Liver (tissue), 9 donors: ENCODE data around the gene PPM1B. TPM values are rescaled to one million over a fixed set of nuclear protein-coding genes. Genes with fewer than 3 reads are reported as not detected.

Experiments used
- DNase-seq: peaks from one replicate; pipeline ENCODE4 v3.0.0-alpha.2; 2017; ENCODE audit warnings: low spot score
- H3K27ac ChIP-seq, 2 donors: one replicate each; pipeline ENCODE4 v1.7.0; 2013; ENCODE audit warnings: inconsistent platforms in 2 of 2, low read length in 2 of 2, control low read depth in 1 of 2, low read depth in 1 of 2, mild to moderate bottlenecking in 1 of 2
- H3K27me3 ChIP-seq, 4 donors: one replicate each; pipeline versions ENCODE4 v1.6.1 to v1.7.0; 2013; ENCODE audit warnings: low read length in 3 of 4, inconsistent platforms in 1 of 4, mild to moderate bottlenecking in 1 of 4, moderate library complexity in 1 of 4; ENCODE audit not compliant: control insufficient read depth in 4 of 4, insufficient read depth in 4 of 4
- H3K36me3 ChIP-seq, 4 donors: one replicate each; pipeline versions ENCODE4 v1.6.1 to v1.7.0; 2013; ENCODE audit warnings: low read length in 3 of 4, mild to moderate bottlenecking in 3 of 4, low read depth in 1 of 4, moderate library complexity in 1 of 4; ENCODE audit not compliant: control insufficient read depth in 4 of 4, insufficient read depth in 3 of 4
- H3K4me1 ChIP-seq, 4 donors: one replicate each; pipeline versions ENCODE4 v1.6.1 to v1.7.0; 2013; ENCODE audit warnings: low read length in 3 of 4, mild to moderate bottlenecking in 3 of 4, moderate library complexity in 1 of 4; ENCODE audit not compliant: control insufficient read depth in 4 of 4, insufficient read depth in 4 of 4
- H3K4me3 ChIP-seq, 3 donors: one replicate each; pipeline versions ENCODE4 v1.6.1 to v1.7.0; 2013; ENCODE audit warnings: low read length in 3 of 3, control low read depth in 1 of 3, low read depth in 1 of 3, mild to moderate bottlenecking in 1 of 3
- H3K9ac ChIP-seq, 2 donors: one replicate each; pipeline ENCODE4 v1.7.0; 2013; ENCODE audit warnings: low read length in 2 of 2, mild to moderate bottlenecking in 2 of 2, moderate library complexity in 2 of 2, control low read depth in 1 of 2, low read depth in 1 of 2
- H3K9me3 ChIP-seq, 4 donors: one replicate each; pipeline versions ENCODE4 v1.6.1 to v1.7.0; 2013; ENCODE audit warnings: low read length in 3 of 4; ENCODE audit not compliant: control insufficient read depth in 4 of 4
- EGR1 ChIP-seq, 2 donors: IDR thresholded peaks; 2 replicates each; pipeline ENCODE4 v1.6.1; 2016 to 2018; ENCODE audit warnings: antibody characterized with exemption in 2 of 2, low read depth in 2 of 2
- FOXA1 ChIP-seq: IDR thresholded peaks from 2 replicates; pipeline ENCODE4 v1.6.1; 2016; ENCODE audit warnings: antibody characterized with exemption
- FOXA2 ChIP-seq: IDR thresholded peaks from 2 replicates; pipeline ENCODE4 v1.6.1; 2016; ENCODE audit warnings: antibody characterized with exemption
- GABPA ChIP-seq, 2 donors: IDR thresholded peaks in 1 of 2; conservative IDR thresholded peaks in 1 of 2; 2 replicates each; pipeline ENCODE4 v1.6.1; 2016; ENCODE audit warnings: antibody characterized with exemption in 2 of 2, mild to moderate bottlenecking in 1 of 2, moderate library complexity in 1 of 2
- HNF4A ChIP-seq, 2 donors: conservative IDR thresholded peaks; 2 replicates each; pipeline ENCODE4 v1.6.1; 2016; ENCODE audit warnings: antibody characterized with exemption in 2 of 2, mild to moderate bottlenecking in 2 of 2
- HNF4G ChIP-seq: IDR thresholded peaks from 2 replicates; pipeline ENCODE4 v1.6.1; 2016; ENCODE audit warnings: antibody characterized with exemption
- JUND ChIP-seq, 2 donors: IDR thresholded peaks; 2 replicates each; pipeline ENCODE4 v1.6.1; 2016; ENCODE audit warnings: antibody characterized with exemption in 2 of 2
- NR2F2 ChIP-seq: IDR thresholded peaks from 2 replicates; pipeline ENCODE4 v1.6.1; 2016; ENCODE audit warnings: antibody characterized with exemption
- RXRA ChIP-seq, 2 donors: IDR thresholded peaks; 2 replicates each; pipeline ENCODE4 v1.6.1; 2017 to 2018; ENCODE audit warnings: antibody characterized with exemption in 2 of 2, mild to moderate bottlenecking in 1 of 2
- SP1 ChIP-seq: IDR thresholded peaks from 2 replicates; pipeline ENCODE4 v1.6.1; 2018; ENCODE audit warnings: antibody characterized with exemption, mild to moderate bottlenecking
- TAF1 ChIP-seq: conservative IDR thresholded peaks from 2 replicates; pipeline ENCODE4 v1.6.1; 2016; ENCODE audit warnings: antibody characterized with exemption, mild to moderate bottlenecking
- YY1 ChIP-seq: IDR thresholded peaks from 2 replicates; pipeline ENCODE4 v1.6.1; 2016; ENCODE audit warnings: antibody characterized with exemption, mild to moderate bottlenecking
- WGBS: extraction: QIAGEN DNeasy Blood & Tissue Kit; methylation state at CpG from one replicate; pipeline ENCODE4 v1.1.7; 2013; 5-methylcytosine and 5-hydroxymethylcytosine counted together
- polyA plus RNA-seq, 2 donors: library from polyadenylated mRNA; stranded (reverse) in 1 of 2; unstranded in 1 of 2; fragments of 200-250 nt in 1 of 2; fragments of >200 nt in 1 of 2; fragmentation: Nextera tagmentation in 1 of 2; extraction: Ambion mirVana in 1 of 2; gene quantifications; one replicate each; pipeline versions ENCODE4 v1.2.1 to v1.2.3, GENCODE V29; 2013 to 2015
- total RNA-seq, 2 donors: library from RNA; depleted of rRNA; stranded (reverse); fragments of >200 nt; gene quantifications; one replicate each; pipeline ENCODE4 v1.2.3, GENCODE V29; 2014
- TF ChIP-seq, protein P1 (sequence below): IDR thresholded peaks from 2 replicates; pipeline ENCODE4 v1.6.1; 2016; ENCODE audit warnings: antibody characterized with exemption
- TF ChIP-seq, protein P2 (sequence below): fragments of 150-350 bp; IDR thresholded peaks from 2 replicates; pipeline ENCODE4 v1.5.1; 2017; ENCODE audit warnings: improper control_type of control experiment, low read depth, low read length; ENCODE audit not compliant: missing input control
- TF ChIP-seq, protein P3 (sequence below): IDR thresholded peaks from 2 replicates; pipeline ENCODE4 v1.6.1; 2016; ENCODE audit warnings: antibody characterized with exemption
- TF ChIP-seq, protein P4 (sequence below): IDR thresholded peaks from 2 replicates; pipeline ENCODE4 v1.6.1; 2016; ENCODE audit warnings: antibody characterized with exemption
- donor health status: healthy.
- donor health status: healthy.
- donor health status: healthy.
- donor health status: healthy.
- donor health status: healthy.

Gene PPM1B
- total and polyA plus RNA-seq, 4 donors: 13.5 to 38.5 (median 30.8) TPM

DNA sequence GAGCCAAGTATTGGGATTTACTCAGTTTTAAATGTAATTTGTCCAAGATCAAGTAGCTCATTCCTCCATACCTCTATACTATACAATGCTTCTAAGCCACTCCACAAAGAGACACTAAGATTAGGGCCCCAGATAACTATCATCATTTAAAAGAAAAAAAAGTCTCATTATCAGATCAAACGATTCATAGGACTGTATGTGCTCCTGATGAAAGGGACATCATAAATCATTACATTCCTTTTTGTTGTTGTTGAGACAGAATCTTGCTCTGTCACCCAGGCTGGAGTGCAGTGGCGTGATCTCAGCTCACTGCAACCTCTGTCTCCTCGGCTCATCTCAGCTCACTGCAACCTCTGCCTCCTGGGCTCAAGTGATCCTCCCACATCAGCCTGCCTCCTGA lies 104.4 kb downstream of the PPM1B start:
- TF ChIP-seq RXRA (IDR thresholded peaks at IDR 0.05): no peak
- TF ChIP-seq NR2F2: no peak
- no peak for TF ChIP-seq SP1
- no peak for TF ChIP-seq FOXA2
- no peak for TF ChIP-seq HNF4A (conservative IDR thresholded peaks at IDR 0.05)
- TF ChIP-seq, protein P1, sequence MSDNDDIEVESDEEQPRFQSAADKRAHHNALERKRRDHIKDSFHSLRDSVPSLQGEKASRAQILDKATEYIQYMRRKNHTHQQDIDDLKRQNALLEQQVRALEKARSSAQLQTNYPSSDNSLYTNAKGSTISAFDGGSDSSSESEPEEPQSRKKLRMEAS: no peak

DNA sequence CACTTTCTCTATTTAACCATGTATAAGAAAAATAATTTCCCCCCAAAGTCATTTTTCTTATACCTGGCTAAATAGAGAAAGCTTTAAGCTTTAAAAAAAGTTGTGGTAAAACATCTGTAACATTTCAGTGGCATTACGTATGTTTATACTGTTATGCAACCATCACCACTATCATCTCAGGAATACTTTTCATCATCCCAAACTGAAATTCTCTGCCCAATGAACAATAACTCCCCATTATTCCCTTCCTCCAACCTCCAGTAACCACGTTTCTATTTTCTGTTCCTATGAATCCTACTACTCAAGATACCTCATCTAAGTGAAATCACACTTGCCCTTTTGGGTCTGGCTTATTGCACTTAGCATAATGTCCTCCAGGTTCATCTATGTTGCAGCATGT lies 104.9 kb downstream of the PPM1B start:
- Histone ChIP-seq H3K4me3 (no peak overlapping the region), H3K9me3 (no peaks in the 10 kb centered on the region), H3K9ac (no peak overlapping the region), H3K4me1 (peaks cover 0 to 21% (median 6%) of the 10 kb centered on the region in 4 donors), H3K36me3 (no peaks in the 10 kb centered on the region), H3K27ac (no peak overlapping the region), H3K27me3 (no peaks in the 10 kb centered on the region)
- TF ChIP-seq, protein P2, sequence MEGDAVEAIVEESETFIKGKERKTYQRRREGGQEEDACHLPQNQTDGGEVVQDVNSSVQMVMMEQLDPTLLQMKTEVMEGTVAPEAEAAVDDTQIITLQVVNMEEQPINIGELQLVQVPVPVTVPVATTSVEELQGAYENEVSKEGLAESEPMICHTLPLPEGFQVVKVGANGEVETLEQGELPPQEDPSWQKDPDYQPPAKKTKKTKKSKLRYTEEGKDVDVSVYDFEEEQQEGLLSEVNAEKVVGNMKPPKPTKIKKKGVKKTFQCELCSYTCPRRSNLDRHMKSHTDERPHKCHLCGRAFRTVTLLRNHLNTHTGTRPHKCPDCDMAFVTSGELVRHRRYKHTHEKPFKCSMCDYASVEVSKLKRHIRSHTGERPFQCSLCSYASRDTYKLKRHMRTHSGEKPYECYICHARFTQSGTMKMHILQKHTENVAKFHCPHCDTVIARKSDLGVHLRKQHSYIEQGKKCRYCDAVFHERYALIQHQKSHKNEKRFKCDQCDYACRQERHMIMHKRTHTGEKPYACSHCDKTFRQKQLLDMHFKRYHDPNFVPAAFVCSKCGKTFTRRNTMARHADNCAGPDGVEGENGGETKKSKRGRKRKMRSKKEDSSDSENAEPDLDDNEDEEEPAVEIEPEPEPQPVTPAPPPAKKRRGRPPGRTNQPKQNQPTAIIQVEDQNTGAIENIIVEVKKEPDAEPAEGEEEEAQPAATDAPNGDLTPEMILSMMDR: no peak
- TF ChIP-seq, protein P3, sequence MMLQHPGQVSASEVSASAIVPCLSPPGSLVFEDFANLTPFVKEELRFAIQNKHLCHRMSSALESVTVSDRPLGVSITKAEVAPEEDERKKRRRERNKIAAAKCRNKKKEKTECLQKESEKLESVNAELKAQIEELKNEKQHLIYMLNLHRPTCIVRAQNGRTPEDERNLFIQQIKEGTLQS: no peak
- no peak for TF ChIP-seq EGR1 (IDR thresholded peaks at IDR 0.05; ENCODE audit: low read depth in 2 of 2)
- no peak for TF ChIP-seq GABPA (IDR thresholded peaks at IDR 0.05 in 1 of 2, conservative IDR thresholded peaks at IDR 0.05 in 1 of 2)
- TF ChIP-seq, protein P4, sequence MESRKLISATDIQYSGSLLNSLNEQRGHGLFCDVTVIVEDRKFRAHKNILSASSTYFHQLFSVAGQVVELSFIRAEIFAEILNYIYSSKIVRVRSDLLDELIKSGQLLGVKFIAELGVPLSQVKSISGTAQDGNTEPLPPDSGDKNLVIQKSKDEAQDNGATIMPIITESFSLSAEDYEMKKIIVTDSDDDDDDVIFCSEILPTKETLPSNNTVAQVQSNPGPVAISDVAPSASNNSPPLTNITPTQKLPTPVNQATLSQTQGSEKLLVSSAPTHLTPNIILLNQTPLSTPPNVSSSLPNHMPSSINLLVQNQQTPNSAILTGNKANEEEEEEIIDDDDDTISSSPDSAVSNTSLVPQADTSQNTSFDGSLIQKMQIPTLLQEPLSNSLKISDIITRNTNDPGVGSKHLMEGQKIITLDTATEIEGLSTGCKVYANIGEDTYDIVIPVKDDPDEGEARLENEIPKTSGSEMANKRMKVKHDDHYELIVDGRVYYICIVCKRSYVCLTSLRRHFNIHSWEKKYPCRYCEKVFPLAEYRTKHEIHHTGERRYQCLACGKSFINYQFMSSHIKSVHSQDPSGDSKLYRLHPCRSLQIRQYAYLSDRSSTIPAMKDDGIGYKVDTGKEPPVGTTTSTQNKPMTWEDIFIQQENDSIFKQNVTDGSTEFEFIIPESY: no peak
- TF ChIP-seq FOXA1: no peak
- TF ChIP-seq RXRA (IDR thresholded peaks at IDR 0.05): no peak
- TF ChIP-seq, protein P1: no peak
- no peak for TF ChIP-seq TAF1
- no peak for TF ChIP-seq HNF4G
- no peak for DNase-seq
- WGBS: 86% methylated on average over 2 of the region's 2 CpGs

More for the DNA sequence above, 104.4 kb downstream of the PPM1B start:
- Histone ChIP-seq H3K36me3 (no peaks in the 10 kb centered on the region), H3K27ac (no peak overlapping the region), H3K9me3 (no peaks in the 10 kb centered on the region), H3K27me3 (no peaks in the 10 kb centered on the region), H3K4me3 (no peak overlapping the region), H3K4me1 (peaks cover 0 to 21% (median 5%) of the 10 kb centered on the region in 4 donors), H3K9ac (no peak overlapping the region)
- no peak for DNase-seq
- WGBS: 86% methylated on average over 3 of the region's 3 CpGs

DNA sequence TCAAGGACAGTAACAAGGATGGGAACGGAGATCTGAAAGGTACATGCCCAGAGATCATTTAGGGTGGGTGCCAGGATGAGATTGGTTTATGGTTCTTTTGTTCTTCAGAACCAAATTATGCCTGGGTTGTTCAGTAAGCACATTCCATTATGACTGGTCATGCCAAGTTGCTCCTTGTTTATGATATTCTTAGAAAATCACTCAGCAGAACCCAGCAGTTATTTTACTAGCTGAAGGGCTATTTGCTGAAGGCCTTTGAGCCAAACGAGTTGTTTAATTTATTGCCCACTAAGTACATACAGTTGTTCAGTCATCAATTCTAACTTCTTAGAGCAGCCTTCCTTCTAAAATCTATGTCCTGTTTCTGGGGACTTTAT lies 107.2 kb downstream of the PPM1B start:
- no peak for DNase-seq
- peak overlapping the region in 1 of 2 donors; percentile 4 for H3K27ac ChIP-seq
- no peaks in the 10 kb centered on the region for H3K9me3 ChIP-seq
- no peaks in the 10 kb centered on the region for H3K27me3 ChIP-seq
- H3K4me3 ChIP-seq: peak overlapping the region in 2 of 3 donors; percentile 17 to 56
- H3K36me3 ChIP-seq: no peaks in the 10 kb centered on the region
- peak overlapping the region in 1 of 2 donors; percentile 64 for H3K9ac ChIP-seq
- 33% methylated on average over 2 of the region's 2 CpGs for WGBS
- H3K4me1 ChIP-seq: peaks cover 0 to 21% (median 7%) of the 10 kb centered on the region in 4 donors
- TF ChIP-seq EGR1 (IDR thresholded peaks at IDR 0.05; ENCODE audit: low read depth in 2 of 2) (no peak), SP1 (no peak), NR2F2 (no peak), YY1 (no peak), JUND (IDR thresholded peaks at IDR 0.05) (no peak), TAF1 (no peak)
- TF ChIP-seq, protein P2: no peak
- TF ChIP-seq, protein P4: no peak
